Epithelial cell of esophagus (primary cell): ENCODE measurements around the gene KCNB1.

Experiments used
- DNase-seq: peaks from one replicate; pipeline ENCODE4 v3.0.0; 2010; ENCODE audit warnings: low read depth
- H3K4me3 ChIP-seq: 2 replicates; pipeline ENCODE4 v1.5.1; 2011; ENCODE audit warnings: mild to moderate bottlenecking, low read length, control low read depth
- CTCF ChIP-seq: IDR thresholded peaks from 2 replicates; pipeline ENCODE4 v1.5.1; 2011; ENCODE audit warnings: low read depth, mild to moderate bottlenecking, low read length, control low read depth, inconsistent platforms; ENCODE audit not compliant: insufficient read depth; ENCODE audit errors: missing control alignments

The KCNB1 gene

GRCh38 chr20:49455691-49456090, 26.8 kb downstream of the KCNB1 start:
- no peak for DNase-seq
- no peak for TF ChIP-seq CTCF
- no peak overlapping the region for H3K4me3 ChIP-seq

DNA sequence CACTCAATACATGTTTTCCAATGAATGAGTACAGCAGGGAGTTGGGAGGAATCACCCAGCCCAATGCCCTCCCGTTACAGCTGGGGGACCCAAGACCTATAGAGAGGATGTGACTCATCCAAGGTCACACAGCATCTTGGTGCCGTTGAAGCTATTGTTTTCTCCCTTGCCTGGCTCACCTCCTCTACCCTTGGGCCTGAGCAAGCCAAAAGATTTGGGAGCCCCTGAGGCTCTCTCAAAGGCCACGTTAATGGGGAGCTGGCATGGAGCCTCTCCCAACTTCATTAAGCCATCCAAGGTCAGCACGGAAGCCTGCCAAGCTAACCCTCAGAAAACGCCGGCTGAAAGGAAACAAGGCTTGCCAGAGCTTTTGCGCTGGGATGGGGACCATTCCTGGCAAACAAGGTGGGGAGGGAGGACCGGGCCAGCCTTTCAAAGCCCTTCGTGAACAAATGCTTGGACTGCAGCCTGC, 30.4 kb downstream of the KCNB1 start:
- no peak overlapping the region for H3K4me3 ChIP-seq
- no peak for TF ChIP-seq CTCF
- DNase-seq, result no peak

GRCh38 chr20:49450281-49450721, 32.2 kb downstream of the KCNB1 start:
- H3K4me3 ChIP-seq, result no peak overlapping the region
- DNase-seq, result no peak
- TF ChIP-seq CTCF, result no peak

DNA sequence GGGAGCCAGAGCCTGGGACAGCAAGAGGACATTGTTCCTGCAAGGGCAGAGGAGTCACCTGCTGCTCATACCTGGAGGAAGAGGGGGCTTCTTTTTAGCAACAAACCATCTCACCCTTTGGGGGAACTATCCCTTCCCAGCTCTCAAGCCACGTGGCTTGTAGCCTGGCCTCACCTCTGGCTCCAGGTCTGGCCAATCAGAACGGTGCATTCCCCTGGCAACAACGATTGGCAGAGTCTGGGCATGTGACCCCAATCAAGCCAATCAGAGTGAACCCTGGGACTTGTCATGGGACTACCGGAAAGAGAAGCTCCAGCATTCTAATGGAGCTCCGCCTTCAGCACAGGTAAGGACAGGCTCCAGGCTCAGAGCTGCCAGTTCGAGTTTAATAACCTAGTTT, 33.6 kb downstream of the KCNB1 start:
- no peak overlapping the region for H3K4me3 ChIP-seq
- DNase-seq, result peak; percentile 11
- no peak for TF ChIP-seq CTCF

DNA sequence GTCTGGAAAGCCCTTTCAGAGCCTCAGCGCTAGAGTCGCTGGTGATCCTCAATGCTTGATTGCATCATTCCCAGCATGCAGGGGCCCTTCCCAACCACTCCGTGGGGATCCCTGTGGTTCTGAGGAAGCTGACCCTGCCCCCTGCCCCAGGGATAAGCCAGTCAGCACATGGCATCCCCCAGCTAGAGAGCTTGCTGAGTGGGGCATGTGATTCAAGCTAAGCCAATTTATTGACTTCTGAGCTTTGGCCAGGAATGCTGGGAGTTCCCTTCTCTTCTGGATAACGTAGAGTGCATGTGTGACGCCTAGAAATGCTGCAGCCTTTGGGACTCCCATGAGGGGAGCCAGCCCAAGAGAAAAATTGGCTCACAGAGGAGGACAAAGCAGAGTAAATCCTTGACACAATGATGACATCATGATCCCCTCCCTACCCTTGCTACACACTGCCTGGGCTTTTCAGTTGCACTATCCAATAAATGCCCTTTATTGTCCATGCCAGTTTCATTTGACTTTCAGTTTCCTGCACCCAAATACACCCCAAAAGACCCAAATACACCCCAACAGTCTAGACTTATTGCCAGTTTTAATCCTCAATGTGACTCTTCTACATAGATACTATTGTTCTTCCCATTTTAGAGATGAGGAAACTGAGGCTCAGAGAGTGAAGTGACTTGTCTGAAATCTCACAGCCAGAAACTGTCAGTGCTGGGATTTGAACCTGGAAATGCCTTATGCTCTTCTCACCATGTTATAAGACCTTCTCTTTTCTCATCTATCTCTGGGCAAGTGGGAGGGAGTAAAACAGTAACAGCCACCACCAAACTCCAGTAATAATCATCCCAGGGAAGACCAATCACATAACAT, 34.3 kb downstream of the KCNB1 start:
- no peak for DNase-seq
- H3K4me3 ChIP-seq, result no peak overlapping the region

DNA sequence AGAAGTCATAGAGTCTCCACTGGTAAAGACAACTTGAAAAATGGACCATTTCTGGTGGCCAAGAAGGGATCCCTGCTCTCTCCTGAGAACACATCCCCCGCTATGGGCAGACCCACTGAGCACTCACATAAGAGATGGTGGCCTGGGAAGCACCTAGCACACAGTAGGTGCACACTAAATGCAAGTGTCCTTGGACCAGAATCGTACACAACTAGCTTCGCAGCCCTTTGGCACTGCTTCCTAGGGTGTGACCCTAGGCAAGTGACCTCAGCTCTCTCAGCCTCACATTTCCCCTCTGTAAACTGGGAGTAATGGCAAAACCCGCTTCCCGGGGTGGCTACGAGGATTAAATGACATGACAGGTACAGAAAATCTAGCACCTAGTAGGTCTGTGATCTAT, 35.1 kb downstream of the KCNB1 start:
- no peak overlapping the region for H3K4me3 ChIP-seq
- TF ChIP-seq CTCF, result no peak
- no peak for DNase-seq

More for the DNA sequence above, 34.3 kb downstream of the KCNB1 start:
- no peak for TF ChIP-seq CTCF

DNA sequence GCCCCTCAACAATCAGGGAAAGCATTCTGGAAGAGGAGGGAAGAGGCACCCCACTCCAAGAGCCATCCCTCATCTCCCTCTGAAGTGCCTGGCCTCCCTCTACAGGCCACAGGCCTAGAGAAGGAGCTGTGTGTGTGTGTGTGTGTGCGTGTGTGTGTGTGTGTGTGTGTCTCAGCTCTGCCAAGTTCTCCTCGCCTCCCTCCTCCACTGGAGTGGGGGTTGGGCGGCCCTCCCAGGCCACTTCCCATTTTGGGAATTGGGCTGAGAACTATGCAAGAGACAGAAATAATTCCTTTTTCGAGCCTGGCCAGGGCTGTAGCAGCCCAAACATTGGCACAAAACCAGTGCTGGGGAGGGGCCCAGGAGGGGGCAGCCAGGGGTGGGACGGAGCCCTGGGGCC, 35.7 kb downstream of the KCNB1 start:
- TF ChIP-seq CTCF, result no peak
- H3K4me3 ChIP-seq, result no peak overlapping the region
- DNase-seq, result no peak
